ENCODE data around the gene CSGALNACT2.

DNA sequence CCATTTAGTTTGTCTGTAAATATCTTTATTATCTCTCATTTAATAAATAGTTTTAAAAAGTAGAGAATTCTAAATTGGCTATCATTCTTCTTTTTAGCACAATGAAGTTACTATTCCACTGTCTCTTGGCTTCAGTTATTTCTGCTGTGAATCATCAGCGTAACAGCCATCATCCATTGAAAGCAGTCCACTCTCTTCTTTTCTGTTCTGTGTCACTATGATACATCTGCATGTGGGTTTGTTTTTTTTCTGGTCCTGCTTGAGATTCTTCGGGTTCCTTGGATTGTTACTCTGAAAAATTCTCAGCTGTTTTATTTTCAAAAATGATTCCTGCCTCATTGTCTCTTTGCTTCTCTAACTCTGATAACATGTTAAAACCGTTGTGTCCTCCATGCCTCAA, 52.5 kb downstream of the CSGALNACT2 start:
- no peak for TF ChIP-seq POLR2A (IDR thresholded peaks at IDR 0.05)
- TF ChIP-seq, protein P1, sequence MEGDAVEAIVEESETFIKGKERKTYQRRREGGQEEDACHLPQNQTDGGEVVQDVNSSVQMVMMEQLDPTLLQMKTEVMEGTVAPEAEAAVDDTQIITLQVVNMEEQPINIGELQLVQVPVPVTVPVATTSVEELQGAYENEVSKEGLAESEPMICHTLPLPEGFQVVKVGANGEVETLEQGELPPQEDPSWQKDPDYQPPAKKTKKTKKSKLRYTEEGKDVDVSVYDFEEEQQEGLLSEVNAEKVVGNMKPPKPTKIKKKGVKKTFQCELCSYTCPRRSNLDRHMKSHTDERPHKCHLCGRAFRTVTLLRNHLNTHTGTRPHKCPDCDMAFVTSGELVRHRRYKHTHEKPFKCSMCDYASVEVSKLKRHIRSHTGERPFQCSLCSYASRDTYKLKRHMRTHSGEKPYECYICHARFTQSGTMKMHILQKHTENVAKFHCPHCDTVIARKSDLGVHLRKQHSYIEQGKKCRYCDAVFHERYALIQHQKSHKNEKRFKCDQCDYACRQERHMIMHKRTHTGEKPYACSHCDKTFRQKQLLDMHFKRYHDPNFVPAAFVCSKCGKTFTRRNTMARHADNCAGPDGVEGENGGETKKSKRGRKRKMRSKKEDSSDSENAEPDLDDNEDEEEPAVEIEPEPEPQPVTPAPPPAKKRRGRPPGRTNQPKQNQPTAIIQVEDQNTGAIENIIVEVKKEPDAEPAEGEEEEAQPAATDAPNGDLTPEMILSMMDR (IDR thresholded peaks at IDR 0.05) = no peak

All from thyroid gland (tissue), 4 donors.